Keratinocyte (primary cell): Measurements from ENCODE around the gene TMEM17. TPM values are rescaled to one million over a fixed set of nuclear protein-coding genes. Genes with fewer than 3 reads are reported as not detected.

Experiments
- DNase-seq: peaks from one replicate; pipeline ENCODE4 v3.0.0-alpha.2; 2011; ENCODE audit warnings: low read depth, missing footprints, low spot score
- FAIRE-seq: peaks from 2 replicates; lab custom pipeline; 2011; peaks lifted over from hg19 to GRCh38; lab: Jason Lieb, UNC
- H2AFZ ChIP-seq: 2 replicates; pipeline ENCODE4 v1.6.0; 2012; ENCODE audit warnings: low read length, control low read depth, inconsistent platforms; ENCODE audit not compliant: control insufficient read depth
- H3K27ac ChIP-seq: 2 replicates; pipeline ENCODE4 v1.5.1; 2011; ENCODE audit warnings: low read length; ENCODE audit not compliant: control insufficient read depth, insufficient read depth
- H3K27me3 ChIP-seq: 3 replicates; pipeline ENCODE4 v1.6.0; 2011; ENCODE audit warnings: low read length; ENCODE audit not compliant: control insufficient read depth, insufficient read depth; ENCODE audit errors: extremely low read depth
- H3K36me3 ChIP-seq, 2 experiments: 2 replicates in 1 of 2; 3 replicates in 1 of 2; pipeline ENCODE4 v1.5.1; 2011; ENCODE audit warnings: low read length in 2 of 2, mild to moderate bottlenecking in 1 of 2; ENCODE audit not compliant: control insufficient read depth in 2 of 2, insufficient read depth in 2 of 2; ENCODE audit errors: extremely low read depth in 1 of 2
- H3K4me1 ChIP-seq: 3 replicates; pipeline ENCODE4 v1.5.1; 2011; ENCODE audit warnings: low read length; ENCODE audit not compliant: control insufficient read depth, insufficient read depth; ENCODE audit errors: extremely low read depth
- H3K4me2 ChIP-seq: 3 replicates; pipeline ENCODE4 v1.6.0; 2011; ENCODE audit warnings: low read depth, low read length; ENCODE audit not compliant: control insufficient read depth, insufficient read depth; ENCODE audit errors: extremely low read depth
- H3K4me3 ChIP-seq, 3 experiments: fragments of 200-600 bp in 1 of 3; sonication (generic) in 1 of 3; 2 replicates in 2 of 3; 3 replicates in 1 of 3; pipeline ENCODE4 v1.5.1; 2011 to 2016; ENCODE audit warnings: low read length in 3 of 3, mild to moderate bottlenecking in 3 of 3, control low read depth in 2 of 3, inconsistent platforms in 1 of 3, low read depth in 1 of 3, mixed read lengths in 1 of 3, mixed run types in 1 of 3, moderate library complexity in 1 of 3; ENCODE audit not compliant: control insufficient read depth in 2 of 3, insufficient read depth in 2 of 3; ENCODE audit errors: extremely low read depth in 1 of 3
- H3K79me2 ChIP-seq: 2 replicates; pipeline ENCODE4 v1.6.0; 2012; ENCODE audit warnings: low read length; ENCODE audit not compliant: control insufficient read depth, insufficient read depth
- H3K9ac ChIP-seq: 3 replicates; pipeline ENCODE4 v1.6.0; 2011; ENCODE audit warnings: low read length; ENCODE audit not compliant: control insufficient read depth, insufficient read depth; ENCODE audit errors: extremely low read depth
- H3K9me1 ChIP-seq: 3 replicates; pipeline ENCODE4 v1.6.0; 2011; ENCODE audit warnings: low read length; ENCODE audit not compliant: control insufficient read depth, insufficient read depth; ENCODE audit errors: extremely low read depth
- H3K9me3 ChIP-seq: 2 replicates; pipeline ENCODE4 v1.5.1; 2012; ENCODE audit warnings: low read depth, low read length; ENCODE audit not compliant: control insufficient read depth
- H4K20me1 ChIP-seq: 3 replicates; pipeline ENCODE4 v1.6.0; 2011; ENCODE audit warnings: low read length; ENCODE audit not compliant: control insufficient read depth, insufficient read depth; ENCODE audit errors: extremely low read depth
- CTCF ChIP-seq, 3 experiments: IDR thresholded peaks in 1 of 3; conservative IDR thresholded peaks in 1 of 3; optimal IDR thresholded peaks in 1 of 3; 2 replicates in 2 of 3; 3 replicates in 1 of 3; pipeline versions ENCODE3 to v1.5.1; 2011; ENCODE audit warnings: low read length in 3 of 3, mild to moderate bottlenecking in 3 of 3, moderate library complexity in 2 of 3, control low read depth in 1 of 3, inconsistent platforms in 1 of 3; ENCODE audit not compliant: insufficient read depth in 2 of 3; ENCODE audit errors: extremely low read depth in 1 of 3
- EZH2 ChIP-seq: IDR thresholded peaks from one replicate; pipeline ENCODE4 v1.6.1; 2012; ENCODE audit warnings: inconsistent platforms, mild to moderate bottlenecking, low read length, moderate library complexity
- dilution Hi-C: fragments of 300-500 bp; cut with MboI; formaldehyde crosslinking; loops from one replicate; pipeline ENCODE4 v1.7.0; 2020; ENCODE audit warnings: low sequenced_read_pairs; ENCODE audit not compliant: extremely low pct_ligation_motif_present
- polyA plus RNA-seq, 5 experiments: library from polyadenylated mRNA; depleted of rRNA in 3 of 5; stranded (reverse) in 3 of 5; stranded (forward) in 1 of 5; unstranded in 1 of 5; fragments of >200 nt; gene quantifications; 1 replicate in 1 of 5; 2 replicates in 3 of 5; 3 replicates in 1 of 5; pipeline versions ENCODE4 v1.2.1 to v1.2.3, GENCODE V29; 2011 to 2012; ENCODE audit warnings: missing spikeins in 2 of 5, low read depth in 1 of 5, low replicate concordance in 1 of 5

The TMEM17 gene
- polyA plus RNA-seq, 1 donor (not counting 4 experiments of a cell fraction or from before 2014, with no cell fraction given): 5.1 TPM

DNA sequence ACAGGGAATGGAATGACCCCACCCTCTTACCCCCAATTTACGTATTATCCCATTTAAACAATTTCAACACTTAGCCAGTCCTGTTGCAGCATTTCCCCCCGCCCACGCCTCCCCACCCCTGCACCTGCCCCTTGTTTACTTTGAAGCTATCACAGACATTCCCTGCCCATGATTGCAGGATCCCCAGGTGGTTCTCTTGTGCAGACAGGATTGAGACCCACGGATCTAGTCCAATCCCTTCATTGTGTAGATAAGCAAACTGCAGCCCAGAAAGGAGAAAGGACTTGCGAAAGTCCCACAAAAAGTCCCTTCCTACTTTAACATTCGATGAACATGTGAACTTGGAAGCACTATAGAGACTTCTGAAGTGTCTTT lies 38.9 kb downstream of the TMEM17 start:
- Histone ChIP-seq H3K79me2 (no peaks in the 10 kb centered on the region), H3K9me1 (no peaks in the 10 kb centered on the region), H3K36me3 (no peaks in the 10 kb centered on the region), H3K4me3 (no peak overlapping the region), H3K4me2 (peak overlapping the region; percentile 45), H3K9me3 (no peaks in the 10 kb centered on the region), H3K27ac (peak overlapping the region; percentile 4), H2AFZ (peak overlapping the region; percentile 80), H4K20me1 (no peaks in the 10 kb centered on the region), H3K9ac (no peak overlapping the region), H3K4me1 (peaks cover 15% of the 10 kb centered on the region), H3K27me3 (no peaks in the 10 kb centered on the region)
- FAIRE-seq (no peak), DNase-seq (no peak)
- dilution Hi-C loops: no loop called here
- TF ChIP-seq EZH2 (no peak), CTCF (optimal IDR thresholded peaks at IDR 0.05 in 1 of 3, IDR thresholded peaks at IDR 0.05 in 1 of 3, conservative IDR thresholded peaks at IDR 0.05 in 1 of 3; ENCODE audit: extremely low read depth in 1 of 3, insufficient read depth in 2 of 3, low read length in 3 of 3) (no peak)

DNA sequence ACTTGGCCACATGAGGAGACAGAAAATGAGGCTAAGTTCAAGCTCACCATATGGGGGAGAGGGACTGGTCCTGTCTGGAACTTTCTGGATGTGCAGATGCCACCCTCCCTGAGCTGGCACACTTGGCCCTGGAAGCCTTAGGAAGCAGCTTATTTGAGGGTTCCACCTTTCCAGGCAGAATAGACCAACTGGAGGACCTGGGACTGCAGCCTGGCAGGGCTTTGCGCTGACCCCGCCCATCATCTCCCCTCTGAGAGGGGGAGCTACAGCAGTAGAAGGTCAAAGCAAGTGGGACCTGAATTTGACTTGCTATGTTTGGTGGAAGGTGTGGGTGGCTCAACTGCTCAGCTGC lies 39.5 kb downstream of the TMEM17 start:
- Histone ChIP-seq H3K4me1 (peaks cover 19% of the 10 kb centered on the region), H3K27ac (no peak overlapping the region), H3K36me3 (no peaks in the 10 kb centered on the region), H3K9me1 (no peaks in the 10 kb centered on the region), H3K4me2 (no peak overlapping the region), H3K9ac (no peak overlapping the region), H3K27me3 (no peaks in the 10 kb centered on the region), H2AFZ (no peak overlapping the region), H3K9me3 (no peaks in the 10 kb centered on the region), H4K20me1 (no peaks in the 10 kb centered on the region), H3K79me2 (no peaks in the 10 kb centered on the region), H3K4me3 (no peak overlapping the region)
- no peak for DNase-seq
- dilution Hi-C loops: no loop called here
- no peak for TF ChIP-seq EZH2
- no peak for TF ChIP-seq CTCF (optimal IDR thresholded peaks at IDR 0.05 in 1 of 3, IDR thresholded peaks at IDR 0.05 in 1 of 3, conservative IDR thresholded peaks at IDR 0.05 in 1 of 3; ENCODE audit: extremely low read depth in 1 of 3, insufficient read depth in 2 of 3, low read length in 3 of 3)
- FAIRE-seq: no peak
